Measurements from ENCODE around the gene TTC39A. TPM values are rescaled to one million over a fixed set of nuclear protein-coding genes. Genes with fewer than 3 reads are reported as not detected.

The TTC39A gene
- total RNA-seq, 4 donors from 2014 or later, result 0.40 to 9.6 (median 0.70) TPM

GRCh38 chr1:51270751-51271150 lies 59.6 kb downstream of the TTC39A start:
- H3K27ac ChIP-seq, result no peak overlapping the region
- H3K4me3 ChIP-seq, result no peak overlapping the region
- H3K9me3 ChIP-seq, result no peaks in the 10 kb centered on the region
- ATAC-seq, result no peak
- no peaks in the 10 kb centered on the region for H3K27me3 ChIP-seq
- H3K4me1 ChIP-seq, result peaks cover 0 to 30% (median 3%) of the 10 kb centered on the region in 3 donors
- no peak for TF ChIP-seq POLR2AphosphoS5 (IDR thresholded peaks at IDR 0.05)
- H3K36me3 ChIP-seq, result peaks cover 0 to 46% of the 10 kb centered on the region in 2 donors

- Histone ChIP-seq H3K27ac (no peak overlapping the region), H3K4me1 (peaks cover 2 to 52% (median 14%) of the 10 kb centered on the region in 3 donors), H3K9me3 (no peaks in the 10 kb centered on the region), H3K36me3 (peaks cover 0 to 32% of the 10 kb centered on the region in 2 donors), H3K4me3 (no peak overlapping the region), H3K27me3 (no peaks in the 10 kb centered on the region)
- TF ChIP-seq POLR2A (IDR thresholded peaks at IDR 0.05), result no peak
- WGBS, 2 donors (ENCODE audit: low coverage in 1 of 2), result 41 to 44% methylated on average over 2 of the region's 2 CpGs
- no peak for ATAC-seq
These were observed 61.7 kb downstream of the TTC39A start for GRCh38 chr1:51268634-51269033.

GRCh38 chr1:51266791-51267190 lies 63.6 kb downstream of the TTC39A start:
- WGBS, 2 donors (ENCODE audit: low coverage in 1 of 2), result 96% methylated on average over 4 of the region's 4 CpGs; no CpG with 5 or more reads in 1 of the 2 donors
- no peak for TF ChIP-seq POLR2A (IDR thresholded peaks at IDR 0.05)
- no peak for TF ChIP-seq EP300 (IDR thresholded peaks at IDR 0.05)
- Histone ChIP-seq H3K36me3 (peaks cover 0 to 15% of the 10 kb centered on the region in 2 donors), H3K27me3 (no peaks in the 10 kb centered on the region), H3K9me3 (no peaks in the 10 kb centered on the region), H3K4me1 (peaks cover 2 to 67% (median 17%) of the 10 kb centered on the region in 3 donors), H3K27ac (no peak overlapping the region), H3K4me3 (no peak overlapping the region)
- ATAC-seq, result no peak

- Histone ChIP-seq H3K4me3 (no peak overlapping the region), H3K4me1 (peaks cover 2 to 73% (median 17%) of the 10 kb centered on the region in 3 donors), H3K9me3 (no peaks in the 10 kb centered on the region), H3K27me3 (no peaks in the 10 kb centered on the region), H3K27ac (no peak overlapping the region), H3K36me3 (peaks cover 0 to 10% of the 10 kb centered on the region in 2 donors)
- 83 to 88% methylated on average over 1 of the region's 2 CpGs for WGBS, 2 donors (ENCODE audit: low coverage in 1 of 2)
- TF ChIP-seq POLR2A (IDR thresholded peaks at IDR 0.05) (no peak), EP300 (IDR thresholded peaks at IDR 0.05) (no peak), POLR2AphosphoS5 (IDR thresholded peaks at IDR 0.05) (no peak), CTCF (IDR thresholded peaks at IDR 0.05) (no peak)
- no peak for ATAC-seq
These were observed 64.2 kb downstream of the TTC39A start for GRCh38 chr1:51266181-51266580.

GRCh38 chr1:51265618-51266017 lies 64.7 kb downstream of the TTC39A start:
- Histone ChIP-seq H3K9me3 (no peaks in the 10 kb centered on the region), H3K27ac (no peak overlapping the region), H3K27me3 (no peaks in the 10 kb centered on the region), H3K4me3 (no peak overlapping the region), H3K4me1 (peaks cover 2 to 79% (median 17%) of the 10 kb centered on the region in 3 donors), H3K36me3 (peaks cover 0 to 5% of the 10 kb centered on the region in 2 donors)
- WGBS, 2 donors (ENCODE audit: low coverage in 1 of 2), result 75 to 89% methylated on average over 3 of the region's 4 CpGs
- TF ChIP-seq POLR2AphosphoS5 (IDR thresholded peaks at IDR 0.05), result no peak
- no peak for TF ChIP-seq POLR2A (IDR thresholded peaks at IDR 0.05)
- TF ChIP-seq CTCF (IDR thresholded peaks at IDR 0.05), result no peak
- no peak for TF ChIP-seq EP300 (IDR thresholded peaks at IDR 0.05)
- ATAC-seq, result no peak

GRCh38 chr1:51264451-51264850 lies 65.9 kb downstream of the TTC39A start:
- 0 to 14% methylated on average over 3 of the region's 3 CpGs for WGBS, 2 donors (ENCODE audit: low coverage in 1 of 2)
- peak; percentile 34 for ATAC-seq
- peak overlapping the region in 3 of 4 donors; percentile 2 to 59 (median 43) for H3K27ac ChIP-seq
- H3K4me3 ChIP-seq, result no peak overlapping the region
- H3K9me3 ChIP-seq, result no peaks in the 10 kb centered on the region
- H3K36me3 ChIP-seq, result no peaks in the 10 kb centered on the region
- TF ChIP-seq CTCF (IDR thresholded peaks at IDR 0.05), result no peak
- peak; percentile 50 for TF ChIP-seq POLR2AphosphoS5 (IDR thresholded peaks at IDR 0.05)
- H3K27me3 ChIP-seq, result no peaks in the 10 kb centered on the region
- H3K4me1 ChIP-seq, result peaks cover 2 to 84% (median 19%) of the 10 kb centered on the region in 3 donors

Data from gastroesophageal sphincter (tissue), 4 donors.